Left lung (tissue), 10 donors: ENCODE data around the gene CISD1. TPM values are rescaled to one million over a fixed set of nuclear protein-coding genes. Genes with fewer than 3 reads are reported as not detected.
"Not testable (repeated sequence)": the region's sequence is repeated elsewhere in the genome, so short reads cannot be mapped to it uniquely, and the experiment has no call there.

Experiments used
- ATAC-seq: fragments of 200-7000 bp; cut with Tn5 transposase; one replicate; pipeline ENCODE4 v1.9.1; 2020; ENCODE audit warnings: moderate library complexity
- DNase-seq, 4 donors: peaks; one replicate each; pipeline ENCODE4 v3.0.0-alpha.2; 2013 to 2020
- H3K27ac ChIP-seq, 2 donors: fragments of 200-600 bp; sonication (generic) in 1 of 2; one replicate each; pipeline versions ENCODE4 v1.5.0 to v1.8.0; 2020 to 2021
- H3K27me3 ChIP-seq, 2 donors: fragments of 200-600 bp; sonication (generic) in 1 of 2; one replicate each; pipeline versions ENCODE4 v1.5.0 to v1.8.0; 2020 to 2021
- H3K36me3 ChIP-seq, 2 donors: fragments of 200-600 bp; sonication (generic) in 1 of 2; one replicate each; pipeline versions ENCODE4 v1.5.0 to v1.8.0; 2020 to 2021
- H3K4me1 ChIP-seq, 2 donors: fragments of 200-600 bp; one replicate each; pipeline ENCODE4 v1.8.0; 2021
- H3K4me3 ChIP-seq, 2 donors: fragments of 200-600 bp; sonication (generic) in 1 of 2; one replicate each; pipeline versions ENCODE4 v1.5.0 to v1.8.0; 2020 to 2021; ENCODE audit warnings: mild to moderate bottlenecking in 1 of 2
- H3K9me3 ChIP-seq, 2 donors: fragments of 200-600 bp; sonication (generic) in 1 of 2; one replicate each; pipeline versions ENCODE4 v1.5.0 to v1.8.0; 2020 to 2021
- CTCF ChIP-seq, 2 donors: fragments of 200-600 bp; sonication (generic) in 1 of 2; IDR thresholded peaks; one replicate each; pipeline versions ENCODE4 v1.5.0 to v1.8.0; 2021; ENCODE audit warnings: antibody characterized with exemption in 2 of 2
- intact Hi-C, 2 donors: fragments of 100-400 bp; cut with DNase I; formaldehyde crosslinking; loops; one replicate each; pipeline versions ENCODE4 v1.11.2 to v1.14.2; 2022
- polyA plus RNA-seq, 6 donors: library from polyadenylated mRNA; unstranded; fragments of 120-200 nt; gene quantifications; one replicate each; pipeline ENCODE4 v1.2.1, GENCODE V29; 2013; ENCODE audit not compliant: insufficient read length in 6 of 6
- total RNA-seq, 2 donors: library from RNA; stranded (reverse); fragmentation: NEBNext Ultra II Directional; extraction: Animal tissue kit (Norgen Biotek cat#: 25700); gene quantifications; one replicate each; pipeline ENCODE4 v1.2.1, GENCODE V29; 2021
- donor health status: DM: no; HTN: yes; CAD: no.
- donor health status: DM: no; HTN: no; CAD: no.

The CISD1 gene
- total and polyA plus RNA-seq, 8 donors = 19.3 to 39.5 (median 21.1) TPM

DNA sequence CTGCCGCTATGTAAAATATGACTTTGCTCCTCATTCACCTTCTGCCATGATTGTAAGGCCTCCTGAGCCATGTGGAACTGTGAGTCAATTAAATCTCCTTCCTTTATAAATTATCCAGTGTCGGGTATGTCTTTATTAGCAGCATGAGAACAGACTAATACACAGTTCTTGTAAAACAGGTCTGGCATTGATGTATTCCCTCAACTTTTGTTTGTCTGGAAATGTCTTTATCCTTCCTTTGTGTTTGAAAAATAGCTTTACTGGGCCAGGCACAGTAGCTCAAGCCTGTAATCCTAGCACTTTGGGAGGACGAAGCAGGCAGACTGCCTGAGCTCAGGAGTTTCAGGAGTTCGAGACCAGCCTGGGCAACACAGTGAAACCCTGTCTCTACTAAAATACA lies 15.8 kb upstream of the CISD1 start:
- no peaks in the 10 kb centered on the region for H3K9me3 ChIP-seq
- H3K27ac ChIP-seq = no peak overlapping the region
- H3K4me3 ChIP-seq = no peak overlapping the region
- intact Hi-C loops = no loop called here
- DNase-seq (no peak), ATAC-seq (no peak)
- no peaks in the 10 kb centered on the region for H3K4me1 ChIP-seq
- H3K36me3 ChIP-seq = no peaks in the 10 kb centered on the region
- no peaks in the 10 kb centered on the region for H3K27me3 ChIP-seq
- TF ChIP-seq CTCF (IDR thresholded peaks at IDR 0.05) = no peak

DNA sequence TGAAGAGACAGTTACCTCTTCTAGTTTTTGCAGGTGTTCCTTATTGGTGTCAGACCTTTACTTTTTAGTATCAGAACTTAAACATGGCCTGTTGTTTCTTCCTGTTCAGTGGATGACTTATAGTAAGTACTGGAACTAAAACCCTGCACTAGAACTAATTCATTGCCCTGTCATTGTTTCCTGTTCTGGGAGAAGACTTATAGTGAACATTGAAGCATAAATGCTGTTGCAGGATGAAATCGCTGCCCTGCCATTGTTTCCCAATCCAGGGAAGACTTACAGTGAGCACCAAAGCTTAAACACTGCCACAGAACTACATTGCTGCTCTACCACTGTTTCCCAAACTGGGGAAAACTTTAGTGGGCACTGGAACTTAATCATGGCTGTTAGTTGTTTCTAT lies 14.3 kb upstream of the CISD1 start:
- Histone ChIP-seq H3K27ac (no peak overlapping the region), H3K27me3 (no peaks in the 10 kb centered on the region), H3K4me1 (no peaks in the 10 kb centered on the region), H3K4me3 (no peak overlapping the region), H3K36me3 (no peaks in the 10 kb centered on the region), H3K9me3 (no peaks in the 10 kb centered on the region)
- ATAC-seq = no peak
- TF ChIP-seq CTCF (IDR thresholded peaks at IDR 0.05) = no peak
- DNase-seq = no peak
- intact Hi-C loops = no loop called here

- H3K4me3 ChIP-seq, ATAC-seq, H3K27ac ChIP-seq, H3K27me3 ChIP-seq, H3K9me3 ChIP-seq, H3K4me1 ChIP-seq, DNase-seq, intact Hi-C loops, H3K36me3 ChIP-seq: not testable (repeated sequence)
Observed at GRCh38 chr10:58256013-58256780, 12.8 kb upstream of the CISD1 start.

GRCh38 chr10:58258977-58259692 lies 9.8 kb upstream of the CISD1 start:
- Histone ChIP-seq H3K27me3 (no peaks in the 10 kb centered on the region), H3K36me3 (no peaks in the 10 kb centered on the region), H3K4me1 (peaks cover 0 to 3% of the 10 kb centered on the region in 2 donors), H3K9me3 (no peaks in the 10 kb centered on the region), H3K27ac (no peak overlapping the region), H3K4me3 (no peak overlapping the region)
- no peak for TF ChIP-seq CTCF (IDR thresholded peaks at IDR 0.05)
- ATAC-seq (no peak), DNase-seq (no peak)
- intact Hi-C loops = no loop called here

DNA sequence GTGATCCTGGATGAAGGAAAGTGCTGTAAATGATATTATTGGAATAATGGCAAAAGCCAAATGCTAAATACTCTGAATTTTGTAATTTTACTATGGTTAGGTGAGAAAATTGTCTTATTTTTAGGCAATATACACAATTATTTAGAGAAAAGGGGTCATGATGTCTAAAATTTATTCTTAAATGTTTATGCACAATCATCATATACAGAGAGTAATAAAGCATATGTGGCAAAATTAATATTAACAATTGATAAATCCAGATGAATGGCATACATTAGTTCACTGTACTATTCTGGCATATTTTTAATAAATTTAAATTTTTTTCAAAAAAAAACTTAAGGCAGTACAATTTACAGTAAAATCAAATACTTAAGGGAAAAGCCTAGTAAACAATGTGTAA lies 8.6 kb upstream of the CISD1 start:
- no peaks in the 10 kb centered on the region for H3K9me3 ChIP-seq
- peaks cover 2 to 15% of the 10 kb centered on the region in 2 donors for H3K4me1 ChIP-seq
- no peak overlapping the region for H3K4me3 ChIP-seq
- H3K36me3 ChIP-seq = no peaks in the 10 kb centered on the region
- intact Hi-C loops = no loop called here
- H3K27me3 ChIP-seq = no peaks in the 10 kb centered on the region
- no peak for ATAC-seq
- no peak for DNase-seq
- no peak overlapping the region for H3K27ac ChIP-seq
- TF ChIP-seq CTCF (IDR thresholded peaks at IDR 0.05) = no peak
